HepG2 (cell line): ENCODE measurements around the gene SYT11.

Source experiments
- CTCF ChIP-seq: sonication (generic); formaldehyde crosslinking; IDR thresholded peaks from 2 replicates; pipeline ENCODE4 v1.5.0; 2020; ENCODE audit warnings: mild to moderate bottlenecking, missing genetic modification reagents, moderate library complexity
- ETS1 ChIP-seq: sonication (generic); formaldehyde crosslinking; IDR thresholded peaks from 2 replicates; pipeline ENCODE4 v1.4.0; 2020; ENCODE audit warnings: missing genetic modification reagents
- FOXM1 ChIP-seq: sonication (generic); formaldehyde crosslinking; IDR thresholded peaks from 2 replicates; pipeline ENCODE4 v1.5.0; 2020; ENCODE audit warnings: missing genetic modification reagents
- GPBP1L1 ChIP-seq: sonication (generic); formaldehyde crosslinking; IDR thresholded peaks from 2 replicates; pipeline ENCODE4 v1.5.0; 2020; ENCODE audit warnings: mild to moderate bottlenecking, missing genetic modification reagents
- GTF2F1 ChIP-seq: fragments of 150-350 bp; IDR thresholded peaks from 2 replicates; pipeline ENCODE4 v1.6.1; 2014; ENCODE audit warnings: low read length
- NR3C1 ChIP-seq: sonication (generic); formaldehyde crosslinking; IDR thresholded peaks from 2 replicates; pipeline ENCODE4 v1.4.0; 2020; ENCODE audit warnings: missing genetic modification reagents
- REST ChIP-seq, 2 experiments: IDR thresholded peaks; 2 replicates each; pipeline ENCODE4 v1.6.1; 2011 to 2012; ENCODE audit warnings: low read length in 2 of 2, borderline replicate concordance in 1 of 2, low read depth in 1 of 2, mild to moderate bottlenecking in 1 of 2, moderate library complexity in 1 of 2
- ZNF501 ChIP-seq: sonication (generic); formaldehyde crosslinking; IDR thresholded peaks from 2 replicates; pipeline ENCODE4 v1.5.1; 2020; ENCODE audit warnings: mild to moderate bottlenecking, moderate library complexity, missing genetic modification reagents
- TF ChIP-seq, protein P1 (sequence below): IDR thresholded peaks from 2 replicates; pipeline ENCODE4 v1.6.1; 2012; ENCODE audit warnings: inconsistent platforms
- TF ChIP-seq, protein P2 (sequence below): sonication (generic); formaldehyde crosslinking; IDR thresholded peaks from 2 replicates; pipeline ENCODE4 v1.4.0; 2020; ENCODE audit warnings: missing genetic modification reagents

DNA sequence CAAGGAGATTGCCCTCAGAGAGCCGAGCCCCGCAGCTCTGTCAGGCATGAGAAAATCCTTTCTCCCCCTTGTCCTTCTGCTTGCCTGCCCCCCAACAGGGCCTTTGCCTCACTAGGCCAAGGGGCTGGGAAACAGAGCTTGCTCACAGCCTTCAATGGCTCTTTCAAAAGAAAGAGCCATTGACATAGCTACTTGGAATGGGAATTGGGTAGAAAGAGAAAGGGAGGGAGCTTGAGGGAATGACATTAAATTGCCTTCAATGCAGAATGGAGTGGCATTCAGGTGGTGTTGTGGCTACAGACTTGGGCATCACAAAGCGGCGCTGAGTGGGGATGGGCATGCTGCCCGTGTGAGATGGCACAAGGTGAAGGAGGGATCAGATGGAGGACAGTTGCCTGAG lies 13.2 kb downstream of the SYT11 start:
- TF ChIP-seq, protein P1, sequence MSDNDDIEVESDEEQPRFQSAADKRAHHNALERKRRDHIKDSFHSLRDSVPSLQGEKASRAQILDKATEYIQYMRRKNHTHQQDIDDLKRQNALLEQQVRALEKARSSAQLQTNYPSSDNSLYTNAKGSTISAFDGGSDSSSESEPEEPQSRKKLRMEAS: no peak
- no peak for TF ChIP-seq FOXM1 (CRISPR knock-in tag)
- TF ChIP-seq CTCF (CRISPR knock-in tag): no peak
- no peak for TF ChIP-seq NR3C1 (CRISPR knock-in tag)
- TF ChIP-seq GTF2F1: no peak
- TF ChIP-seq ZNF501 (CRISPR knock-in tag): no peak
- no peak for TF ChIP-seq ETS1 (CRISPR knock-in tag)
- TF ChIP-seq GPBP1L1 (CRISPR knock-in tag): no peak
- TF ChIP-seq, protein P2, sequence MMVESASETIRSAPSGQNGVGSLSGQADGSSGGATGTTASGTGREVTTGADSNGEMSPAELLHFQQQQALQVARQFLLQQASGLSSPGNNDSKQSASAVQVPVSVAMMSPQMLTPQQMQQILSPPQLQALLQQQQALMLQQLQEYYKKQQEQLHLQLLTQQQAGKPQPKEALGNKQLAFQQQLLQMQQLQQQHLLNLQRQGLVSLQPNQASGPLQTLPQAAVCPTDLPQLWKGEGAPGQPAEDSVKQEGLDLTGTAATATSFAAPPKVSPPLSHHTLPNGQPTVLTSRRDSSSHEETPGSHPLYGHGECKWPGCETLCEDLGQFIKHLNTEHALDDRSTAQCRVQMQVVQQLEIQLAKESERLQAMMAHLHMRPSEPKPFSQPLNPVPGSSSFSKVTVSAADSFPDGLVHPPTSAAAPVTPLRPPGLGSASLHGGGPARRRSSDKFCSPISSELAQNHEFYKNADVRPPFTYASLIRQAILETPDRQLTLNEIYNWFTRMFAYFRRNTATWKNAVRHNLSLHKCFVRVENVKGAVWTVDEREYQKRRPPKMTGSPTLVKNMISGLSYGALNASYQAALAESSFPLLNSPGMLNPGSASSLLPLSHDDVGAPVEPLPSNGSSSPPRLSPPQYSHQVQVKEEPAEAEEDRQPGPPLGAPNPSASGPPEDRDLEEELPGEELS (CRISPR knock-in tag): no peak
- TF ChIP-seq REST (IDR thresholded peaks at IDR 0.05; ENCODE audit: borderline replicate concordance in 1 of 2, low read depth in 1 of 2, low read length in 2 of 2): no peak
